H54 (cell line): Measurements from ENCODE around the gene SLC41A1.
"Not testable (repeated sequence)": the region's sequence is repeated elsewhere in the genome, so short reads cannot be mapped to it uniquely, and the experiment has no call there.

ENCODE experiments used
- DNase-seq: peaks from one replicate; pipeline ENCODE4 v3.0.0; 2011; ENCODE audit warnings: low spot score, mixed read lengths; ENCODE audit not compliant: insufficient read length
- FAIRE-seq: peaks from 3 replicates; lab custom pipeline; 2011; peaks lifted over from hg19 to GRCh38; lab: Jason Lieb, UNC
- POLR2A ChIP-seq: IDR thresholded peaks from 2 replicates; pipeline ENCODE4 v1.6.1; 2011; ENCODE audit warnings: low read depth, mild to moderate bottlenecking, low read length

SLC41A1 gene

DNA sequence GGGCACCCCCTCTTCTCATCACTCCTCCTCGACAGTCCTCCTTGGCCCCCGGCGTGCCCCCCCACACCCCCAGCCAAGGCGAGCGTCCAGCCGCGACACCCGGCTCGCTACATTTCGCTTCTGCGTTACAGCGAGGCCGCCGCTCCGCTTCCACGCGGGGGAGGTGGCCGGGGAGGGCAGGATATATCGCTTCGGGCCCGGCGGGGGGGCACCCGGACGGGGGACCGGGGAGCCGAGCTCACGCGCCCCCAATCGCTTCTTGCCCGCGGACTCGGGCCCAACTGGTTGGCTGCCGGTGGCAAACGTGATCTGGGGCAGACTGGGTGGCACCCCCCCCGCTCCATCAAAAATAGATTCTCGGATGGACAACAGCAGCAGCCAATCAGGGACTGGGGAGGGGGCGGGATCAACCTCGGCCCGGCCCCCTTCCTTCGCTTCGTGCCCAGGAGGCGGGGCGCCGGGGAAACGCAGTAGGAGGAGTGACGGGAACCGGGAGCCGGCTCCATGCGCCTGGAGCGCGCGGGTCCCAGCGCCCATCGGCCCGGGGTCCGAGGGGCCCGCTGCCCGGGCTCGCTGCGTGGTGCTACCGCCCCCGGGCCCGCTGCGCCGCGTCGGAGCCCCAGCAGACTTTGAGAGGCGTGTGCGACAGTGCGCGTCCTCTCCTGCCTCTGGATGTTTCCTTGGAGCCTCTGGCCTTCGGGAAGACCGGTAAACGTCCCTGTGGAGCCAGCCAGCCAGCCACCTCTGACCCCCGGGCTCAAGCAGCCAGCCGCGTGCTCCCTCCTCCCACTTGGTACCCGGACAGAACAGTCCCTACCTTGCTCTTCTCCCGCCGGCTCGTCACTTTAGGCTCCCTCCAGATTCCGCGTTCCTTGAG lies at the start of gene SLC41A1:
TSS of gene SLC41A1 (minus strand) at position 321 of the 877 bp plus-strand sequence. CDS start 2,757 bp downstream, outside the sequence.
- DNase-seq, result peak; percentile 93
- peak; percentile 80 for TF ChIP-seq POLR2A
- FAIRE-seq, result no peak

DNA sequence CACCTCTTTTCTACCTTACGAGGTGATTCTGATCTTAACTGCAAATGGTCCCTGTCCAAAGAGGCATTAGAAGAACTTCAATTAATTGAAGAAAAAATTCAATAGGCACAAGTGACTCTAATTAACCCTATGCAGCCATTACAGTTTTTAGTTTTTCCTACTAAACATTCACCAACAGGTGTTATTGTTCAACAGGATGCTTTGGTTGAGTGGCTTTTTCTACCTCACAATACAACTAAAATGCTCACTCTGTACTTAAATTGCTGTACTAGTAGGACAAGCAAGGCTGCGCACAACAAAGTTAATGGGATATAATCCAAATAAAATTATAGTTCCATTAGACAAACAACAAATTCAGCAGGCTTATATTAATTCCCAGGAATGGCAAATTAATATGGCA lies 48.5 kb upstream of the SLC41A1 start:
- FAIRE-seq, result no peak
- TF ChIP-seq POLR2A, result no peak
- DNase-seq, result no peak

DNA sequence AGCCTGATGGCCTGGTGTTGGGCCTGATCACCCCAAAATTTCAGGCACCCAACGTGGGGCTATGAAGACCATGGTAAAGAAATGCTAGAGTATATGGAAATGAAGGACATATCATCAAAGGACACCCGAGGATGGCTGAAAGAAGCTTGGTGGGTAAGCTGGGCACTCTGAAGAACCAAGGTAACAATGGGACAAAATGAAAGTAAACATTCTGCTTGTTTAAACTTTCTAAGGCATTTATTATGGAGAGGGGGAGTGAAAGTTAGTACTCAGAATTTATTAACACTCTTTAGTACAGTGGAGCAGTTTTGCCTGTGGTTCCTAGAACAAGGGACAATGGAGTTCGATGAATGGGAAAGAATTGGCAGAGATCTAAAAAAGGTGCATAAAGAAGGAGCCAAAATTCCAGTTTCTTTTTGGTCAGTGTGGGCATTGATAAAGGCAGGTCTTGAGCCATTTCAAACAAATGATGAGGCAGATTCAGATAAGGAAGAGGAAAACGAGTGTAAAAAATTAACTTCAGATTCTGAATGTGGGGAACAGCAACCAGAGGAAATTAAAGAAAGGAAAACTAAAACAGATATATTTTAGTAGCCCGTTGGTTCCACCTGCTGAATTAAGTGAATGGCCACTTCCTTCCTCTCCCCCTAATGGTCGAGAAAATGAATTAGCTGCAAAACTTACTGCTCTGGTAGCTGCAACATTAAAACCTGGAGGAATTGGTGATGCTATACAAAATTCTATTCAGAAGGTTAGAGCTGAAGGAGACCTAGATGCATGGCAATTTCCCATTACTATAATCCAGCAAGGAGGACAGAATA lies 45.4 kb upstream of the SLC41A1 start:
- no peak for DNase-seq
- FAIRE-seq, result no peak

DNA sequence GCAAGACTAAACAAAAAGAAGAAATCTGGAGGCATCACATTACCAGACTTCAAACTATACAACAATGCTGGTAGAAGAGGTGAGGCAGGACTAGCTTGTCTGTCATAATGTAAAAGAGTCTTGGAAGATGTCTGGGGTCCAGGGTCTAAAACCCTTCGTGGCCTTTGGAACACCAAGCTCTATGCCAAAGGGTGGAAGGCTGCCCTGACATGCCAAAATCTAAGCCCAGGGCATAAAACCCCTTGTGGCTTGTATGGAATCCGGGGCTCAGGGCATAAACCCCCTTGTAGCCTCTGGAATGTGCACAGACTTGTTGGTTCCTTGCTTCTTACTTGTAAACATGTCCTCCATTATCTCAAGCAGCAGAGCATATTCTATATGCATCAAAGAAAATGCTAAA lies 44.5 kb upstream of the SLC41A1 start:
- FAIRE-seq, result not testable (repeated sequence)

More for the DNA sequence above, 45.4 kb upstream of the SLC41A1 start:
- TF ChIP-seq POLR2A, result no peak

DNA sequence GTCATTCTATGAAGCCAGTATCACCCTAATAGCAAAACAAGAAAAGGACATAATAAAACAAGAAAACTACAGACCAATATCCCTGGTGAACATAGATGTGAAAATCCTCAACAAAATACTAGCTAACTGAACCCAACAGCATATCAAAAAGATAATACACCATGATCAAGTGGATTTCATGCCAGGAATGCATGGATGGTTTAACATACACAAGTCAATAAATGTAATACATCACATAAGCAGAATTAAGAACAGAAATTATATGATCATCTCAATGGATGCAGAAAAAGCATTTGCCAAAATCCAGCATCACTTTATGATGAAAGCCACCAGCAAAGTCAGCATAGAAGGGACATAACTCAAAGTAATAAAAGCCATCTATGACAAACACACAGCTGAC lies 43.4 kb upstream of the SLC41A1 start:
- FAIRE-seq (no peak), DNase-seq (no peak)
- TF ChIP-seq POLR2A, result no peak

More for the DNA sequence above, 44.5 kb upstream of the SLC41A1 start:
- not testable (repeated sequence) for DNase-seq

DNA sequence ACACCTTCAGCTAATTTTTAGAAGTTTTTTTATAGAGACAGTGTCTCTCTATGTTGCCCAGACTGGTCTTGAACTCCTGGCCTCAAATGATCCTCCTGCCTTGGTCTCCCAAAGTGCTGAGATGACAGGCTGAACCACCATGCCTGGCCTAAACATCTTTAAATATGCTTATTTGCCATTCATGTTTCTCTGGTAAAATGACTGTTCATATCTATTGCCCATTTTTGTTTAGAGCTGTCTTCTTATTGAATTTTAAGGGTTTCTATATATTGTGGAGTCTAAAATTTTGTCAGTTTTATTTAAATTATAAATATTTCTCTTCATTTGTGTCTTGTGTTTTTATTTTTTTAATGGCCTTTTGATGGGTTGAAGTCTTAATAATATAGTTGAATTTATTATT lies 40.0 kb upstream of the SLC41A1 start:
- FAIRE-seq (no peak), DNase-seq (no peak)
- no peak for TF ChIP-seq POLR2A

DNA sequence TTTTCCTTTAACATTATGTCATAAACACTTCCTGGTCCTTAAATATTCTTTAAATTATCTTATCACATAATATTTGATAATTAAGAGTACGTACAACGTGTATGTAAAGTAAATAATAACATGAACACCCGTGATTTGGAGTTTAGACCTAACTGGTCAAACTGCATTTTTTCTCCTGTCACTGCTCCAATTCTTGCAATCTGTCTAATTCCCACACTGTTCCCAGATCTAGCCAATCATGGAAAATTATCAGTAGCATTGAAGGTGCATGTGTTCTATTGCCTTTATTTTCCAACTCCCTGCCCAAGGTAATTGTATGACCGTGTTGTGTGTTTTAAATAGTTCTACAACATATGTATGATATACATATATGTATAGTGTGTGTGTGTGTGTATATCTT lies 39.0 kb upstream of the SLC41A1 start:
- DNase-seq, result no peak
- no peak for TF ChIP-seq POLR2A
- FAIRE-seq, result no peak

DNA sequence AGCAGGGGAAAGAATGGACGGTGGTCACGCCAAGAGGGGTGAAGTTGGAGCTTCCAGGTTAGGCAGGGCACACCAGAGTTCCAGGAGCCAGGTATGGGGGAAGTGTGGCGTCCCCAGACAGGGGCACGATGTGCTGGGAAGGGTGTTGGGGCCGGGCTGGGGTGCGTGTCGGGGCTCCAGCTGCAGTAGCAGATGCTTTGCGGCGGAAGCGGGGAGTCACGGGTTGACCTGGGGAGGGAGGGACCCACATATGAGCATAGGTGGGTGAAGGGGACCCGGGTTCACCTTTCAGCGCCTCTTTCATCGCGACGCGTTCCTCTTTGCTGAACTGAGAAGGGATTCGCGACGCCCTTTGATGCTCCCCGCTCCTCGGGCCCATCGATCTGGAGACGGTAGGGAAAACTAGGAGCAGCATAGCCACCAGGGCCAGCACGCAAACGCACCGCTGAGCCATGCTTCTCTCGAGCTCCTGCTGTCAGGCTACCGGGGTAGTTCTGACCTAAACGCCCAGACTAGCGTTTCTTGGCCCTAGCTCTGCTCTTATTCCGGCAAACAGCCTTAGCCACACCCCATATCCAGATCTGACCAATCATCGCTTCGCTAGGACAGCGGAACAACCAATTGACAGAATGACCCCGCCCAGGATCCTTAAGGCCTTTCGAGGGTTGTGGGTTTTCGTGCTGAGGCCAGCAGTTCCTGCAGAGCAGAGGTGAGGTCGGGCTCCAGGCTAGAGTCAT lies 36.8 kb upstream of the SLC41A1 start, which contains the start of gene PM20D1:
TSS of gene PM20D1 (minus strand) at position 514 of the 737 bp plus-strand sequence. CDS start at position 454, 60 bp downstream.
- no peak for DNase-seq
- no peak for FAIRE-seq
- no peak for TF ChIP-seq POLR2A

DNA sequence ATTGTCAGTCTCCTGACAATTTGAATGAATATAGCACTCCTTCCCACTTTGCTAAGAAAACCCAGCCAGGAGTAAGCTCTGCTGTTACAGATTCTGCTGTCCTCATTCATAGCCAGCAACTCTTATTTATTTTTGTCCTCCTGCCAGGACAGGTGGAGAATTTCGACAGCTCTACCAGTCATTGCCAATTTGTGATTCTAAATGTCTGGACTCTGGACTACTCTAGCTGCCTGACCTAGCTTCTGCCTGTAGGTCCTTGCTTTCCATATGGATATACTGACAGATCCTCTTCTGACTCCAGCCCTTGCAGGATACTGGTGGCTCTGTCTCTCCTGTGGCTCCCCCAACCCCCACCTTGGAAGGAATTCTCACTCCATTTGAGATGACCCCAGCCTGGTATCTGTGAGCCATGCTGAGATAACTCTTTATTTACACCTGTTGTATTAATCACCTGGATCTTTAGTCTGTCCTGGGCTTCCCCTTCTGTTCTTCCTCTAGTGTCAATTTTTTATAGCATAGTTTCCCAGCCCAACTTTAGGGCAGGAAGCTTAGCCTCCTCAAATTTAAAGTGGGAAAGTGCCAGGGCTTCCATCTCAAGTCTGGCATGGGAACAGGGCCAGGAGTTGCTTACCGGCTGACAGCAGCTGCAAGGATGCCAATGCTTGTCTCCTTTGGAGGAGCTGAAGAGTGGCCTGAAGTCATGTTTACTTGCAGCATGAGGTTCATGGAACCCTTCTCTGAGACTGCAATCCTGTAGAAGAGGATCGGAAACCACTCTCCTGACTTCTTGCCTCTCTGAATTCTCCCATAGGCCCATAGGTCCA lies 30.2 kb upstream of the SLC41A1 start:
- FAIRE-seq (no peak), DNase-seq (no peak)
- no peak for TF ChIP-seq POLR2A

DNA sequence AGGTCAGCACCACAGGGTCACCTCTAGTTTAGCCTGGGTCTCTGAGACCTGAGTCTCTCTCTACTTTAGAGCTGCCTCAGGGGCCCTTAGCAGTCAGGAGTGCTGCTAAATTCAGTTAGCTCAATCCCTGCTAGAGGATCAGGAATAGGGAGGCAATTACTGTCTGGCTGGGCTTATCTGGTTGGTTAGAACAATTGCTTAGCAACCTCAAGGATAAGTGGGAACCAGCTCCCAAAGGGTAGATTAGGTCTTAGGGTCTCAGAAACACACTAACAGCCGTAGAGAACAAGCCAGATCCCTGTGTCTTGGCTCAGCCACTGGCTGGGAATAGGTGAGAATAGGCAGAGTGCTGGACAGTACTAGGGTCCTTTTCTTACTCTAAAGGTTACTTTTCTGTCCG lies 29.2 kb upstream of the SLC41A1 start:
- DNase-seq, result no peak
- TF ChIP-seq POLR2A, result no peak

DNA sequence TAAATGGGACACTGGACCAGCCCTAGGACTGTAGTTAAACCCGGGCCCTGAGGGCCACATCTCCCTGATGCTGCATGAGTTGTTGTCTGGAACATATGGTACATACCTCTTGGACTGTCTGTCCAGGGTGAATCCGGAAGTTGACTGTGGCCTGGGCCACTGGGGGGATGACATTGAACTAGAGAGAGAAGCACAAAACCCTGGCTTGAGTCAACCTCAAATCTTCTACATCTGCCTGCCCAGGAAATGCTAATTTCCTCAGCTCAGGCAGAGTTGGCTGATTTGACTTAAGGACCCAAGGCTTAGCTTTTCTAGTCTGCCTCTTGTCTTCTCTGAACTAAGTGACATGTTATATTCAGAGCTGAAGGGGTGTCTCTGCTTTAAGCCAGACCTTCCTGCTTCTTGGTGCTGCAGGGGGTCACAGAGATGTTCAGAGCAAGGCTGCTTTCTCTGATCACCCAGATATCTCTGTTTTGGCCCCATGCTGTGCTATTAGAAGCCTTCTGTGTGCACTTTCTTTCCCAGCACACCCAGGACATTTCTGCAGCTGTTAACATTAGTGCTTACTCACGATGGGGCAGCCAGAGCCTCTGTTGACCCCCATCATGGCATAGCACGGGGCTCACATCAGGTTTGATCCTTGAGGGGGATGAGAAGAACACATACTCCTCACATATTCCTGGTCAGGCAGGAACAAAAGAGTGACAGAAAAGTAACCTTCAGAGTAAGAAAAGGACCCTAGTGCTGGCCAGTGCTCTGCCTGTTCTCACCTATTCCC lies 27.3 kb upstream of the SLC41A1 start:
- DNase-seq (no peak), FAIRE-seq (no peak)
- TF ChIP-seq POLR2A, result no peak

More for the DNA sequence above, 29.2 kb upstream of the SLC41A1 start:
- no peak for FAIRE-seq

DNA sequence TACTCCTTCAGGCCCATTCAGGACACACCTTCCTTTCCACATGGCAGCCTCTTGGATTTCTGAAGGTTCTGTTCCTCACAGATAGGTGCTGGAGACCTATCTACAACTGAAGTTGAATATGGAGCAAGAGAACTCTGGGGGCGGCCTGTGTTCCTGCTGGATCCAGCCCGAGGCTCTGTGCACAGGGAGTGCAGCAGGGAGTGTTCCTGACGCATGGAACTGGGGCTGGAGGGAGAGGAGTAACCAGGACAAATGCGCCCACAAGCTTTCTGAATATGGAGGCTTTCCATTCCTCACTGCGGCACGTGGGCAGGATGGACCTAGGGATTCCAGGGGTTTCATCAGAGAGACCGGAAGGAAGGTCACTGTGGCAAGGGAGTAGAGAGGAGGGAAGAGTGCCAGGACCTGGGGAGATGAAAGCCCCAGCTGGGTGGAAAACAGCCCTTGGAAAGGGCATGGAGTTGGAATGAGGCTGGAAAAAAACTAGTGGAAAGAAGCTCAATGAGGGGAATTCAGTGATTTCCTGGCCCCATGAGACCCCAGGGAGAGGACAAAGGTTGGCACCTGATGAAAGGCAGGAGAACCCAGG lies 24.5 kb upstream of the SLC41A1 start:
- no peak for FAIRE-seq
- no peak for TF ChIP-seq POLR2A
- no peak for DNase-seq
